HepG2 (cell line): ENCODE measurements around the gene GLT1D1. TPM values are rescaled to one million over a fixed set of nuclear protein-coding genes. Genes with fewer than 3 reads are reported as not detected.
A peak's percentile ranks its signal among the peaks of the same experiment; 100 is the strongest.

Experiments
- CREM ChIP-seq, 2 experiments: sonication (generic) in 1 of 2; formaldehyde crosslinking in 1 of 2; IDR thresholded peaks; 2 replicates each; pipeline versions ENCODE4 v1.4.0 to v1.6.1; 2016 to 2020; ENCODE audit warnings: antibody characterized with exemption in 1 of 2, mild to moderate bottlenecking in 1 of 2, missing genetic modification reagents in 1 of 2
- ELF3 ChIP-seq: IDR thresholded peaks from 2 replicates; pipeline ENCODE4 v1.6.1; 2016; ENCODE audit warnings: missing genetic modification reagents, missing compliant biosample characterization
- GATA4 ChIP-seq: sonication (generic); IDR thresholded peaks from 2 replicates; pipeline ENCODE4 v1.6.1; 2016; ENCODE audit warnings: antibody characterized with exemption, low read depth, borderline replicate concordance
- JUN ChIP-seq: sonication (generic); formaldehyde crosslinking; IDR thresholded peaks from 2 replicates; pipeline ENCODE4 v1.4.0; 2020; ENCODE audit warnings: mild to moderate bottlenecking, missing genetic modification reagents
- MAZ ChIP-seq, 2 experiments: sonication (generic) in 1 of 2; formaldehyde crosslinking in 1 of 2; IDR thresholded peaks; 2 replicates each; pipeline versions ENCODE4 v1.5.0 to v1.6.1; 2012 to 2020; ENCODE audit warnings: low read depth in 2 of 2, mild to moderate bottlenecking in 2 of 2, borderline replicate concordance in 1 of 2, improper control_type of control experiment in 1 of 2, low read length in 1 of 2, missing genetic modification reagents in 1 of 2, moderate library complexity in 1 of 2
- MIXL1 ChIP-seq: IDR thresholded peaks from 2 replicates; pipeline ENCODE4 v1.6.1; 2016
- NCOA1 ChIP-seq: sonication (generic); formaldehyde crosslinking; IDR thresholded peaks from 2 replicates; pipeline ENCODE4 v1.9.0; 2021; ENCODE audit warnings: missing genetic modification reagents
- PAF1 ChIP-seq: IDR thresholded peaks from 2 replicates; pipeline ENCODE4 v1.6.1; 2016; ENCODE audit warnings: missing genetic modification reagents, missing compliant biosample characterization
- SALL1 ChIP-seq: sonication (generic); formaldehyde crosslinking; IDR thresholded peaks from 2 replicates; pipeline ENCODE4 v1.8.0; 2022; ENCODE audit warnings: mild to moderate bottlenecking, missing genetic modification reagents
- SP4 ChIP-seq: sonication (generic); formaldehyde crosslinking; IDR thresholded peaks from 2 replicates; pipeline ENCODE4 v1.8.1; 2023; ENCODE audit warnings: mild to moderate bottlenecking, missing genetic modification reagents
- SRSF9 ChIP-seq: fragments of 200-400 bp; formaldehyde crosslinking; IDR thresholded peaks from 2 replicates; pipeline ENCODE4 v1.6.1; 2018; ENCODE audit warnings: borderline replicate concordance, mild to moderate bottlenecking, low read depth, low read length; ENCODE audit not compliant: insufficient read depth, poor library complexity, severe bottlenecking
- TBX3 ChIP-seq: fragments of 450-650 bp; IDR thresholded peaks from 2 replicates; pipeline ENCODE4 v1.6.1; 2017; ENCODE audit warnings: antibody characterized with exemption, mild to moderate bottlenecking, inconsistent platforms, borderline replicate concordance
- ZNF205 ChIP-seq: IDR thresholded peaks from 2 replicates; pipeline ENCODE4 v1.6.1; 2018; ENCODE audit warnings: missing biosample characterization, missing genetic modification reagents
- ZNF292 ChIP-seq: sonication (generic); formaldehyde crosslinking; IDR thresholded peaks from 2 replicates; pipeline ENCODE4 v1.8.1; 2022; ENCODE audit warnings: mild to moderate bottlenecking, low read depth, missing genetic modification reagents, borderline replicate concordance
- ZNF564 ChIP-seq: sonication (generic); formaldehyde crosslinking; IDR thresholded peaks from 2 replicates; pipeline ENCODE4 v1.8.1; 2023; ENCODE audit warnings: mild to moderate bottlenecking, missing genetic modification reagents
- ZNF709 ChIP-seq: sonication (generic); formaldehyde crosslinking; IDR thresholded peaks from 2 replicates; pipeline ENCODE4 v1.5.0; 2020; ENCODE audit warnings: mild to moderate bottlenecking, missing genetic modification reagents
- polyA plus RNA-seq, 8 experiments: library from polyadenylated mRNA; depleted of rRNA in 3 of 8; stranded (reverse) in 7 of 8; unstranded in 1 of 8; fragments of >200 nt; fragmentation: Illumina TruSeq in 4 of 8; extraction: Trizol in 4 of 8; gene quantifications; 2 replicates each; pipeline versions ENCODE4 v1.2.1 to v1.2.3, GENCODE V29; 2011 to 2016; ENCODE audit warnings: low read depth in 4 of 8, missing spikeins in 1 of 8, mixed read lengths in 1 of 8; ENCODE audit not compliant: insufficient read depth in 1 of 8
- total RNA-seq, 5 experiments: library from RNA; depleted of rRNA; stranded (reverse); fragments of >200 nt; fragmentation: Illumina TruSeq; extraction: Trizol; gene quantifications; 2 replicates each; pipeline ENCODE4 v1.2.3, GENCODE V29; 2016; ENCODE audit warnings: low read depth in 1 of 5
- TF ChIP-seq, protein P1 (sequence below): sonication (generic); formaldehyde crosslinking; IDR thresholded peaks from 2 replicates; pipeline ENCODE4 v1.9.0; 2021; ENCODE audit warnings: mild to moderate bottlenecking, missing genetic modification reagents
- TF ChIP-seq, protein P2 (sequence below): sonication (generic); formaldehyde crosslinking; IDR thresholded peaks from 2 replicates; pipeline ENCODE4 v1.9.0; 2021; ENCODE audit warnings: missing genetic modification reagents, borderline replicate concordance
- TF ChIP-seq, protein P3 (sequence below): sonication (generic); formaldehyde crosslinking; IDR thresholded peaks from 2 replicates; pipeline ENCODE4 v1.5.0; 2020; ENCODE audit warnings: mild to moderate bottlenecking, missing genetic modification reagents

The GLT1D1 gene
- total and polyA plus RNA-seq, 2 of the 13 experiments (the other 11 are each of a cell fraction or from before 2014, with no cell fraction given) = 0.09 to 0.17 TPM

DNA sequence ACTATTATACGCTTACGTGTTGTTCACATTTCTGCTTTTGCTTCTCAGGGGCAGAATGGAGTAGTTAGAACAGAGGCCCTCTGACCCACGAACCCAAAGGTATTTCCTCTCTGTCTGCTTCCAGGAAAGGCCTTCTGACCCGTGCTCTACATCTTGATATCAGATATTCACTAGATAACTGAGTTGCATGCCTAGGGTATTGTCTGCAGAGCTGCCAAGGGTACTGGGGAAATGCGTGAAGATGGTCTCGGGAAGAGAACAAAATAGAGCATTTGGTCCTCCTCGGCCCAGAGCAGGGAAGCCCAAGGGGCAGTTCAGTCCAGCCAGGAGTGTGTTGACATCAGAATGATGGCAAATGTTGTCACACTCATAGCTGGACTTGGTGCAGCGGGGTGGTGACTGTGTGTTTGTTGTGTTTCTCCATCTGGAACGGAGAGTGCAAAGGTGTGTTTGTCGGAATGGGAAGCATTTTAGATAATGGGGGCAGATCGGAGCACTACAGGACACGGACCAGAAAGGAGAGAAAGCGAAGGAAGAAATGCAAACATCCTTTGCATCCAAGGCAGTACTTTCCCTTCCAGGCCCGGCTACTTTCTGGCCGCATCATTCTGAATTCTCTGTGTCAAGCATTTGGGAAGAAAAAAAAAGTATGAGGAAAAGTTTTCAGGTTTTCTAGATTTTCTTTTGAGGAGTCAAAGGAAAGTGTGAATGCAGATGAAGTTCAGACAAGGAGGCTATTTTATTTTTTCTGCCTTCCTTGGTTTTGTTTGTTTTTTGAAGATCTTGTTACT, 8.1 kb downstream of the GLT1D1 start (continued):
- TF ChIP-seq CREM (IDR thresholded peaks at IDR 0.05) = peak; percentile 72
- TF ChIP-seq CREM (CRISPR knock-in tag; IDR thresholded peaks at IDR 0.05) = no peak
- TF ChIP-seq SP4 (CRISPR knock-in tag) = 0 out of 2 replicates have a peak, but pooled peaks have one; percentile 27
- peak; percentile 75; the same call in 1 of the 2 replicates for TF ChIP-seq MIXL1 (CRISPR knock-in tag)
- TF ChIP-seq ZNF292 (CRISPR knock-in tag) = peak; percentile 81
- no peak for TF ChIP-seq MAZ (IDR thresholded peaks at IDR 0.05; ENCODE audit: borderline replicate concordance, low read depth, low read length)
- TF ChIP-seq MAZ (CRISPR knock-in tag; IDR thresholded peaks at IDR 0.05; ENCODE audit: low read depth) = no peak
- TF ChIP-seq ZNF205 (CRISPR knock-in tag) = no peak
- no peak for TF ChIP-seq ZNF564 (CRISPR knock-in tag)
- no peak for TF ChIP-seq JUN (CRISPR knock-in tag)
- TF ChIP-seq ELF3 (CRISPR knock-in tag) = peak; percentile 36; the same call in 1 of the 2 replicates
- TF ChIP-seq PAF1 = no peak
- peak; percentile 90 for TF ChIP-seq SALL1
- TF ChIP-seq, protein P1, sequence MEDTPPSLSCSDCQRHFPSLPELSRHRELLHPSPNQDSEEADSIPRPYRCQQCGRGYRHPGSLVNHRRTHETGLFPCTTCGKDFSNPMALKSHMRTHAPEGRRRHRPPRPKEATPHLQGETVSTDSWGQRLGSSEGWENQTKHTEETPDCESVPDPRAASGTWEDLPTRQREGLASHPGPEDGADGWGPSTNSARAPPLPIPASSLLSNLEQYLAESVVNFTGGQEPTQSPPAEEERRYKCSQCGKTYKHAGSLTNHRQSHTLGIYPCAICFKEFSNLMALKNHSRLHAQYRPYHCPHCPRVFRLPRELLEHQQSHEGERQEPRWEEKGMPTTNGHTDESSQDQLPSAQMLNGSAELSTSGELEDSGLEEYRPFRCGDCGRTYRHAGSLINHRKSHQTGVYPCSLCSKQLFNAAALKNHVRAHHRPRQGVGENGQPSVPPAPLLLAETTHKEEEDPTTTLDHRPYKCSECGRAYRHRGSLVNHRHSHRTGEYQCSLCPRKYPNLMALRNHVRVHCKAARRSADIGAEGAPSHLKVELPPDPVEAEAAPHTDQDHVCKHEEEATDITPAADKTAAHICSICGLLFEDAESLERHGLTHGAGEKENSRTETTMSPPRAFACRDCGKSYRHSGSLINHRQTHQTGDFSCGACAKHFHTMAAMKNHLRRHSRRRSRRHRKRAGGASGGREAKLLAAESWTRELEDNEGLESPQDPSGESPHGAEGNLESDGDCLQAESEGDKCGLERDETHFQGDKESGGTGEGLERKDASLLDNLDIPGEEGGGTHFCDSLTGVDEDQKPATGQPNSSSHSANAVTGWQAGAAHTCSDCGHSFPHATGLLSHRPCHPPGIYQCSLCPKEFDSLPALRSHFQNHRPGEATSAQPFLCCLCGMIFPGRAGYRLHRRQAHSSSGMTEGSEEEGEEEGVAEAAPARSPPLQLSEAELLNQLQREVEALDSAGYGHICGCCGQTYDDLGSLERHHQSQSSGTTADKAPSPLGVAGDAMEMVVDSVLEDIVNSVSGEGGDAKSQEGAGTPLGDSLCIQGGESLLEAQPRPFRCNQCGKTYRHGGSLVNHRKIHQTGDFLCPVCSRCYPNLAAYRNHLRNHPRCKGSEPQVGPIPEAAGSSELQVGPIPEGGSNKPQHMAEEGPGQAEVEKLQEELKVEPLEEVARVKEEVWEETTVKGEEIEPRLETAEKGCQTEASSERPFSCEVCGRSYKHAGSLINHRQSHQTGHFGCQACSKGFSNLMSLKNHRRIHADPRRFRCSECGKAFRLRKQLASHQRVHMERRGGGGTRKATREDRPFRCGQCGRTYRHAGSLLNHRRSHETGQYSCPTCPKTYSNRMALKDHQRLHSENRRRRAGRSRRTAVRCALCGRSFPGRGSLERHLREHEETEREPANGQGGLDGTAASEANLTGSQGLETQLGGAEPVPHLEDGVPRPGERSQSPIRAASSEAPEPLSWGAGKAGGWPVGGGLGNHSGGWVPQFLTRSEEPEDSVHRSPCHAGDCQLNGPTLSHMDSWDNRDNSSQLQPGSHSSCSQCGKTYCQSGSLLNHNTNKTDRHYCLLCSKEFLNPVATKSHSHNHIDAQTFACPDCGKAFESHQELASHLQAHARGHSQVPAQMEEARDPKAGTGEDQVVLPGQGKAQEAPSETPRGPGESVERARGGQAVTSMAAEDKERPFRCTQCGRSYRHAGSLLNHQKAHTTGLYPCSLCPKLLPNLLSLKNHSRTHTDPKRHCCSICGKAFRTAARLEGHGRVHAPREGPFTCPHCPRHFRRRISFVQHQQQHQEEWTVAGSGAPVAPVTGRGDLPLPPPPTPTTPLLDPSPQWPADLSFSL (CRISPR knock-in tag) = peak; percentile 94
- TF ChIP-seq TBX3 = peak; percentile 39; the same call in 1 of the 2 replicates
- TF ChIP-seq NCOA1 (CRISPR knock-in tag) = no peak
- TF ChIP-seq GATA4 = no peak
- no peak for TF ChIP-seq SRSF9
- TF ChIP-seq ZNF709 = no peak
- TF ChIP-seq, protein P2, sequence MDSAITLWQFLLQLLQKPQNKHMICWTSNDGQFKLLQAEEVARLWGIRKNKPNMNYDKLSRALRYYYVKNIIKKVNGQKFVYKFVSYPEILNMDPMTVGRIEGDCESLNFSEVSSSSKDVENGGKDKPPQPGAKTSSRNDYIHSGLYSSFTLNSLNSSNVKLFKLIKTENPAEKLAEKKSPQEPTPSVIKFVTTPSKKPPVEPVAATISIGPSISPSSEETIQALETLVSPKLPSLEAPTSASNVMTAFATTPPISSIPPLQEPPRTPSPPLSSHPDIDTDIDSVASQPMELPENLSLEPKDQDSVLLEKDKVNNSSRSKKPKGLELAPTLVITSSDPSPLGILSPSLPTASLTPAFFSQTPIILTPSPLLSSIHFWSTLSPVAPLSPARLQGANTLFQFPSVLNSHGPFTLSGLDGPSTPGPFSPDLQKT (CRISPR knock-in tag) = no peak
- TF ChIP-seq, protein P3, sequence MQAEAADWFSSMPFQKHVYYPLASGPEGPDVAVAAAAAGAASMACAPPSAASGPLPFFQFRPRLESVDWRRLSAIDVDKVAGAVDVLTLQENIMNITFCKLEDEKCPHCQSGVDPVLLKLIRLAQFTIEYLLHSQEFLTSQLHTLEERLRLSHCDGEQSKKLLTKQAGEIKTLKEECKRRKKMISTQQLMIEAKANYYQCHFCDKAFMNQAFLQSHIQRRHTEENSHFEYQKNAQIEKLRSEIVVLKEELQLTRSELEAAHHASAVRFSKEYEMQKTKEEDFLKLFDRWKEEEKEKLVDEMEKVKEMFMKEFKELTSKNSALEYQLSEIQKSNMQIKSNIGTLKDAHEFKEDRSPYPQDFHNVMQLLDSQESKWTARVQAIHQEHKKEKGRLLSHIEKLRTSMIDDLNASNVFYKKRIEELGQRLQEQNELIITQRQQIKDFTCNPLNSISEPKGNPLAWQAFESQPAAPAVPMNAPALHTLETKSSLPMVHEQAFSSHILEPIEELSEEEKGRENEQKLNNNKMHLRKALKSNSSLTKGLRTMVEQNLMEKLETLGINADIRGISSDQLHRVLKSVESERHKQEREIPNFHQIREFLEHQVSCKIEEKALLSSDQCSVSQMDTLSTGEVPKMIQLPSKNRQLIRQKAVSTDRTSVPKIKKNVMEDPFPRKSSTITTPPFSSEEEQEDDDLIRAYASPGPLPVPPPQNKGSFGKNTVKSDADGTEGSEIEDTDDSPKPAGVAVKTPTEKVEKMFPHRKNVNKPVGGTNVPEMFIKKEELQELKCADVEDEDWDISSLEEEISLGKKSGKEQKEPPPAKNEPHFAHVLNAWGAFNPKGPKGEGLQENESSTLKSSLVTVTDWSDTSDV (CRISPR knock-in tag) = no peak
